Suppressor macrophage treated with lipopolysaccharide for 1 hour (primary cell): ENCODE results near the gene TTC31.
A peak's percentile ranks its signal among the peaks of the same experiment; 100 is the strongest.

Source experiments
- DNase-seq, 3 donors: peaks; one replicate each; pipeline ENCODE4 v3.0.0-alpha.2; 2020 to 2022

The TTC31 gene

GRCh38 chr2:74488643-74489481, 6.0 kb downstream of the TTC31 start:
- DNase-seq = no peak

GRCh38 chr2:74489906-74490305, 7.0 kb downstream of the TTC31 start:
- no peak for DNase-seq

GRCh38 chr2:74491648-74492544, 9.0 kb downstream of the TTC31 start:
- no peak for DNase-seq

- DNase-seq = no peak
Measured at GRCh38 chr2:74493546-74493945, 10.7 kb downstream of the TTC31 start.

GRCh38 chr2:74495440-74495839, 12.6 kb downstream of the TTC31 start:
- no peak for DNase-seq

- no peak for DNase-seq
Measured at GRCh38 chr2:74496997-74497776, 14.3 kb downstream of the TTC31 start.

- DNase-seq = peak in 1 of 3 donors; percentile 30
Measured at GRCh38 chr2:74497777-74498499, 15.1 kb downstream of the TTC31 start.

- DNase-seq = peak; percentile 71 to 83 (median 81)
Measured at GRCh38 chr2:74498500-74499266, 15.8 kb downstream of the TTC31 start.

- peak in 2 of 3 donors; percentile 30 to 53 for DNase-seq
Measured at GRCh38 chr2:74499267-74499939, 16.5 kb downstream of the TTC31 start, which contains the start of gene LBX2. Gene LBX2 (minus strand): TSS chr2:74499603. CDS start chr2:74499537, 66 bp downstream.

- no peak for DNase-seq
Measured at GRCh38 chr2:74499940-74500577, 17.2 kb downstream of the TTC31 start.

GRCh38 chr2:74500578-74500946, 17.7 kb downstream of the TTC31 start:
- no peak for DNase-seq

- no peak for DNase-seq
Measured at GRCh38 chr2:74501335-74502071, 18.6 kb downstream of the TTC31 start.

- DNase-seq = peak in 2 of 3 donors; percentile 34 to 55
Measured at GRCh38 chr2:74502147-74502719, 19.4 kb downstream of the TTC31 start.

- DNase-seq = peak; percentile 86 to 88 (median 86)
Measured at GRCh38 chr2:74502720-74503505, 20.0 kb downstream of the TTC31 start.

- no peak for DNase-seq
Measured at GRCh38 chr2:74503506-74504475, 20.9 kb downstream of the TTC31 start.

- no peak for DNase-seq
Measured at GRCh38 chr2:74504591-74504990, 21.7 kb downstream of the TTC31 start.
